Measurements from ENCODE around the gene PSMD14. TPM values are rescaled to one million over a fixed set of nuclear protein-coding genes. Genes with fewer than 3 reads are reported as not detected.
"Not testable (repeated sequence)": the region's sequence is repeated elsewhere in the genome, so short reads cannot be mapped to it uniquely, and the experiment has no call there.

The PSMD14 gene
- total RNA-seq, 4 donors from 2014 or later: 19.9 to 41.7 (median 34.1) TPM

GRCh38 chr2:161337247-161337646, 29.0 kb downstream of the PSMD14 start:
- H3K4me3 ChIP-seq (ENCODE audit: low read depth, poor library complexity, severe bottlenecking): no peak overlapping the region
- no peak for DNase-seq (ENCODE audit: low spot score in 2 of 2)
- intact Hi-C loops (cut with DNase I; ENCODE audit: low total_unique reads): no loop called here
- WGBS, 2 donors: 39 to 45% methylated on average over 1 of the region's 1 CpG
- TF ChIP-seq CTCF (IDR thresholded peaks at IDR 0.05): no peak
- TF ChIP-seq POLR2A (IDR thresholded peaks at IDR 0.05): no peak

GRCh38 chr2:161339532-161339931, 31.3 kb downstream of the PSMD14 start:
- DNase-seq (ENCODE audit: low spot score in 2 of 2); H3K4me3 ChIP-seq (ENCODE audit: low read depth, poor library complexity, severe bottlenecking); intact Hi-C loops (cut with DNase I; ENCODE audit: low total_unique reads): not testable (repeated sequence)
- 88 to 89% methylated on average over 3 of the region's 3 CpGs for WGBS, 2 donors

GRCh38 chr2:161340930-161341413, 32.7 kb downstream of the PSMD14 start:
- 70 to 78% methylated on average over 37 to 39 of the region's 64 CpGs for WGBS, 2 donors
- H3K4me3 ChIP-seq (ENCODE audit: low read depth, poor library complexity, severe bottlenecking); intact Hi-C loops (cut with DNase I; ENCODE audit: low total_unique reads); DNase-seq (ENCODE audit: low spot score in 2 of 2): not testable (repeated sequence)

GRCh38 chr2:161343235-161343634, 35.0 kb downstream of the PSMD14 start:
- no peak overlapping the region for H3K4me3 ChIP-seq (ENCODE audit: low read depth, poor library complexity, severe bottlenecking)
- 97 to 98% methylated on average over 3 of the region's 3 CpGs for WGBS, 2 donors
- no peak for TF ChIP-seq POLR2A (IDR thresholded peaks at IDR 0.05)
- TF ChIP-seq CTCF (IDR thresholded peaks at IDR 0.05): no peak
- intact Hi-C loops (cut with DNase I; ENCODE audit: low total_unique reads): no loop called here
- no peak for DNase-seq (ENCODE audit: low spot score in 2 of 2)

- TF ChIP-seq CTCF (IDR thresholded peaks at IDR 0.05) (no peak), POLR2A (IDR thresholded peaks at IDR 0.05) (no peak)
- no peak overlapping the region for H3K4me3 ChIP-seq (ENCODE audit: low read depth, poor library complexity, severe bottlenecking)
- WGBS, 2 donors: 90 to 94% methylated on average over 2 of the region's 2 CpGs
- no peak for DNase-seq (ENCODE audit: low spot score in 2 of 2)
- intact Hi-C loops (cut with DNase I; ENCODE audit: low total_unique reads): no loop called here
Observed at GRCh38 chr2:161344692-161345091, 36.5 kb downstream of the PSMD14 start.

- TF ChIP-seq CTCF (IDR thresholded peaks at IDR 0.05): no peak
- intact Hi-C loops (cut with DNase I; ENCODE audit: low total_unique reads): no loop called here
- DNase-seq (ENCODE audit: low spot score in 2 of 2): no peak
- H3K4me3 ChIP-seq (ENCODE audit: low read depth, poor library complexity, severe bottlenecking): no peak overlapping the region
- 89 to 97% methylated on average over 6 of the region's 6 CpGs for WGBS, 2 donors
Observed at GRCh38 chr2:161351678-161352077, 43.5 kb downstream of the PSMD14 start.

GRCh38 chr2:161352719-161353118, 44.5 kb downstream of the PSMD14 start:
- TF ChIP-seq POLR2A (IDR thresholded peaks at IDR 0.05) (no peak), CTCF (IDR thresholded peaks at IDR 0.05) (no peak)
- intact Hi-C loops (cut with DNase I; ENCODE audit: low total_unique reads): no loop called here
- DNase-seq (ENCODE audit: low spot score in 2 of 2): no peak
- no peak overlapping the region for H3K4me3 ChIP-seq (ENCODE audit: low read depth, poor library complexity, severe bottlenecking)
